Fibroblast of lung (primary cell): ENCODE data around the gene MAP4K3. TPM values are rescaled to one million over a fixed set of nuclear protein-coding genes. Genes with fewer than 3 reads are reported as not detected.
"Not testable (repeated sequence)": the region's sequence is repeated elsewhere in the genome, so short reads cannot be mapped to it uniquely, and the experiment has no call there.

Source experiments
- DNase-seq, 2 donors: peaks; one replicate each; pipeline versions ENCODE4 v3.0.0 to v3.0.0-alpha.2; 2010; ENCODE audit warnings: low read depth in 2 of 2
- H2AFZ ChIP-seq: 2 replicates; pipeline ENCODE4 v1.5.1; 2012; ENCODE audit warnings: low read length, control low read depth, inconsistent platforms
- H3K27ac ChIP-seq: 2 replicates; pipeline ENCODE4 v1.5.1; 2011; ENCODE audit warnings: low read length, control low read depth; ENCODE audit not compliant: insufficient read depth
- H3K27me3 ChIP-seq: 2 replicates; pipeline ENCODE4 v1.5.1; 2011; ENCODE audit warnings: mild to moderate bottlenecking, low read length; ENCODE audit not compliant: control insufficient read depth, insufficient read depth
- H3K36me3 ChIP-seq: 2 replicates; pipeline ENCODE4 v1.5.1; 2011; ENCODE audit warnings: low read length; ENCODE audit not compliant: control insufficient read depth, insufficient read depth
- H3K4me1 ChIP-seq: 2 replicates; pipeline ENCODE4 v1.5.1; 2011; ENCODE audit warnings: low read length; ENCODE audit not compliant: control insufficient read depth, insufficient read depth; ENCODE audit errors: extremely low read depth
- H3K4me2 ChIP-seq: 2 replicates; pipeline ENCODE4 v1.5.1; 2011; ENCODE audit warnings: low read length, control low read depth; ENCODE audit not compliant: insufficient read depth; ENCODE audit errors: extremely low read depth
- H3K4me3 ChIP-seq, 4 experiments: fragments of 200-600 bp in 1 of 4; sonication (generic) in 1 of 4; replicated peaks in 1 of 4; 2 replicates each; pipeline ENCODE4 v1.5.1; 2011 to 2016; ENCODE audit warnings: low read length in 4 of 4, low read depth in 3 of 4, mild to moderate bottlenecking in 3 of 4, control low read depth in 2 of 4, inconsistent platforms in 1 of 4, mixed read lengths in 1 of 4; ENCODE audit not compliant: insufficient read depth in 1 of 4; ENCODE audit errors: control extremely low read depth in 1 of 4
- H3K79me2 ChIP-seq: 2 replicates; pipeline ENCODE4 v1.5.1; 2012; ENCODE audit warnings: mild to moderate bottlenecking, low read length, inconsistent platforms; ENCODE audit not compliant: control insufficient read depth, insufficient read depth
- H3K9ac ChIP-seq: 2 replicates; pipeline ENCODE4 v1.5.1; 2011; ENCODE audit warnings: mild to moderate bottlenecking, low read length, control low read depth; ENCODE audit not compliant: insufficient read depth
- H3K9me3 ChIP-seq: 2 replicates; pipeline ENCODE4 v1.5.1; 2012; ENCODE audit warnings: low read depth, low read length; ENCODE audit not compliant: control insufficient read depth, insufficient read depth
- H4K20me1 ChIP-seq: 2 replicates; pipeline ENCODE4 v1.5.1; 2011; ENCODE audit warnings: low read length; ENCODE audit not compliant: control insufficient read depth, insufficient read depth; ENCODE audit errors: extremely low read depth
- EZH2 ChIP-seq: IDR thresholded peaks from 2 replicates; pipeline ENCODE4 v1.5.1; 2012; ENCODE audit warnings: low read length, control low read depth, mild to moderate bottlenecking; ENCODE audit errors: missing control alignments
- polyA plus RNA-seq, 2 donors: library from polyadenylated mRNA; depleted of rRNA in 1 of 2; stranded (reverse) in 1 of 2; unstranded in 1 of 2; fragments of >200 nt; gene quantifications; 2 replicates each; pipeline ENCODE4 v1.2.1, GENCODE V29; 2011 to 2012; ENCODE audit warnings: missing spikeins in 1 of 2
- total RNA-seq: library from RNA; depleted of rRNA; stranded (reverse); fragments of >200 nt; gene quantifications from 2 replicates; pipeline ENCODE4 v1.2.1, GENCODE V29; 2014
- TF ChIP-seq, protein P1 (sequence below), 2 donors: IDR thresholded peaks in 1 of 2; conservative IDR thresholded peaks in 1 of 2; 1 replicate in 1 of 2; 2 replicates in 1 of 2; pipeline ENCODE4 v1.5.1; 2011 to 2012; ENCODE audit warnings: low read length in 2 of 2, control low read depth in 1 of 2, inconsistent platforms in 1 of 2, low read depth in 1 of 2, mild to moderate bottlenecking in 1 of 2

MAP4K3 gene
- total and polyA plus RNA-seq, 2 donors (not counting 1 experiment from before 2014, with no cell fraction given): 40.8 to 75.7 TPM

DNA sequence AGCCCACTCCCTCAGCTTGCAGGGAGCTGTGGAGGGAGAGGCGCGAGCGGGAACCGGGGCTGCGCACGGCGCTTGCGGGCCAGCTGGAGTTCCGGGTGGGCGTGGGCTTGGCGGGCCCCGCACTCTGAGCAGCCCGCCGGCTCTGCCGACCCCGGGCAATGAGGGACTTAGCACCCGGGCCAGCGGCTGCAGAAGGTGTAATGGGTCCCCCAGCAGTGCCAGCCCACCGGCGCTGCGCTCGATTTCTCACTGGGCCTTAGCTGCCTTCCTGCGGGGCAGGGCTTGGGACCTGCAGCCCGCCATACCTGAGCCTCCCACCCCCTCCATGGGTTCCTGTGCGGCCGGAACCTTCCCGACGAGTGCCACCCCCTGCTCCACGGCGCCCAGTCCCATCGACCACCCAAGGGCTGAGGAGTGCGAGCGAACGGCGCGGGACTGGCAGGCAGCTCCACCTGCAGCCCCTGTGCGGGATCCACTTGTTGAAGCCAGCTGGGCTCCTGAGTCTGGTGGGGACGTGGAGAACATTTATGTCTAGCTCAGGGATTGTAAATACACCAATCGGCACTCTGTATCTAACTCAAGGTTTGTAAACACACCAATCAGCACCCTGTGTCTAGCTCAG lies 192.7 kb downstream of the MAP4K3 start:
- H2AFZ ChIP-seq, H3K27me3 ChIP-seq, DNase-seq, H3K36me3 ChIP-seq, H3K9ac ChIP-seq, H3K27ac ChIP-seq, H3K4me2 ChIP-seq, H3K79me2 ChIP-seq, H3K9me3 ChIP-seq, H3K4me1 ChIP-seq, H4K20me1 ChIP-seq: not testable (repeated sequence)
- H3K4me3 ChIP-seq: peak overlapping the region in 1 of 4 experiments; percentile 42

DNA sequence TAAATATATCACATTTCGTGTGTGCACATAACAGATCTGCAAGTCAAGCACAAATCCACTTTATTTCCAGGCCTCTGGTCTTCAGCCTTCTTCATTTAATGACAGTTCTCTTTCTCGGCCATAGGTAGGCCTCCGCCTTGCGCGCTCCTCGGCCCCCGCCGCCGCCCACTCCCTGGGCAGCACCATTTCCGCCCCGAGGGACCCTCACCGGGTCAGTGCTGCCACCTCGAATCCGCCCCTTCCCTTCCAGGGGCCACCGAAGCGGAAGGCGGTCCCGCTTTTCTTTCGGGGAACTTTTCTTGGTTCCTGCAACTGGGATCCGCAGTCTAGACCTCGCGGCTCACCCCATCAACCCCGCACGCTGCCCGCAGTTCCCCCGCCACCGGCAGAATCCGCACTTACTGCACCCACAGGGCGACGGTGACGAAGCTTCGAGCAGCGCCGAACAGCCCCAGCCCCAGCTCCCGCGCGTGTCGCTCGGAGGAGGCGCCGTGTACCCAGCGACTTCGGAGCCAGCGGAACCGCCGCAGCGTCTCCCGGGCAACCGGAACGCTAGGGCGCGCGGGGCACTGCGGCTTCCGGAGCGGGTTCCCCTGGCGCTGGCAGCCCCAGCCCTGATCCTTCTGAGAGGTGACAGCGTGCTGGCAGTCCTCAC lies 193.5 kb downstream of the MAP4K3 start, which contains the start of gene CDKL4:
TSS of gene CDKL4 (minus strand) at position 502 of the 655 bp plus-strand sequence.
- H3K4me3 ChIP-seq: peak within 1 kb of the TSS in 2 of 4 experiments; percentile 16 to 42
- no peaks in the 10 kb centered on the region for H4K20me1 ChIP-seq
- no peaks in the 10 kb centered on the region for H3K79me2 ChIP-seq
- no peaks in the 10 kb centered on the region for H3K9me3 ChIP-seq
- H3K4me1 ChIP-seq: no peaks in the 10 kb centered on the region
- TF ChIP-seq EZH2: no peak
- TF ChIP-seq, protein P1, sequence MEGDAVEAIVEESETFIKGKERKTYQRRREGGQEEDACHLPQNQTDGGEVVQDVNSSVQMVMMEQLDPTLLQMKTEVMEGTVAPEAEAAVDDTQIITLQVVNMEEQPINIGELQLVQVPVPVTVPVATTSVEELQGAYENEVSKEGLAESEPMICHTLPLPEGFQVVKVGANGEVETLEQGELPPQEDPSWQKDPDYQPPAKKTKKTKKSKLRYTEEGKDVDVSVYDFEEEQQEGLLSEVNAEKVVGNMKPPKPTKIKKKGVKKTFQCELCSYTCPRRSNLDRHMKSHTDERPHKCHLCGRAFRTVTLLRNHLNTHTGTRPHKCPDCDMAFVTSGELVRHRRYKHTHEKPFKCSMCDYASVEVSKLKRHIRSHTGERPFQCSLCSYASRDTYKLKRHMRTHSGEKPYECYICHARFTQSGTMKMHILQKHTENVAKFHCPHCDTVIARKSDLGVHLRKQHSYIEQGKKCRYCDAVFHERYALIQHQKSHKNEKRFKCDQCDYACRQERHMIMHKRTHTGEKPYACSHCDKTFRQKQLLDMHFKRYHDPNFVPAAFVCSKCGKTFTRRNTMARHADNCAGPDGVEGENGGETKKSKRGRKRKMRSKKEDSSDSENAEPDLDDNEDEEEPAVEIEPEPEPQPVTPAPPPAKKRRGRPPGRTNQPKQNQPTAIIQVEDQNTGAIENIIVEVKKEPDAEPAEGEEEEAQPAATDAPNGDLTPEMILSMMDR (conservative IDR thresholded peaks at IDR 0.05 in 1 of 2, IDR thresholded peaks at IDR 0.05 in 1 of 2; ENCODE audit: low read depth in 1 of 2, low read length in 2 of 2): no peak
- H3K9ac ChIP-seq: no peak within 1 kb of the TSS
- no peak within 1 kb of the TSS for H2AFZ ChIP-seq
- DNase-seq: peak in 1 of 2 donors; percentile 6
- H3K27ac ChIP-seq: no peak within 1 kb of the TSS
- no peak within 1 kb of the TSS for H3K4me2 ChIP-seq
- no peaks in the 10 kb centered on the region for H3K27me3 ChIP-seq
- H3K36me3 ChIP-seq: no peaks in the 10 kb centered on the region

DNA sequence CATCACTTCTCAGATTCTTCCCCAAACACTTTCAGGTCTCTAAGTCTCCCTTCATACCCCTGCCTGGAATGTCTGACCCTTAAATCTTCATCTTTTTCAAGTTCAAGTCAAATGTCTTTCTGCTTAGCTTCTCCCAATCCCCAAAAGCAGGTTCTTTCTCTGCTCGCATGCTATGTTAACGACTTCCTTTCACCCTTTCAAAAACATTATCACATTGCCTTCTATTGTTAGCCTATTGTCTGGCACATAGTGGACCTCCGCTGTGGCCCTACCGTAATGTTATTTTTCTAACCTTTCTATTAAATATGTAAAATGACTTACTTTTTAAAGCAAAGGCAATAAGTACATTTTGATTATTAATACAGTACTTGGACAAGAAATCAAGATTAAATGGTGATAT lies 195.5 kb downstream of the MAP4K3 start:
- Histone ChIP-seq H3K27me3 (no peaks in the 10 kb centered on the region), H3K36me3 (no peaks in the 10 kb centered on the region), H3K27ac (no peak overlapping the region), H3K9me3 (no peaks in the 10 kb centered on the region), H2AFZ (no peak overlapping the region), H3K9ac (no peak overlapping the region), H3K4me2 (no peak overlapping the region), H3K4me1 (no peaks in the 10 kb centered on the region), H4K20me1 (no peaks in the 10 kb centered on the region), H3K4me3 (no peak overlapping the region), H3K79me2 (no peaks in the 10 kb centered on the region)
- no peak for TF ChIP-seq EZH2
- TF ChIP-seq, protein P1 (conservative IDR thresholded peaks at IDR 0.05 in 1 of 2, IDR thresholded peaks at IDR 0.05 in 1 of 2; ENCODE audit: low read depth in 1 of 2, low read length in 2 of 2): no peak
- DNase-seq: no peak
